Right ventricle myocardium superior (tissue), 1 donor: ENCODE results near the gene NCAPD3. TPM values are rescaled to one million over a fixed set of nuclear protein-coding genes. Genes with fewer than 3 reads are reported as not detected.
"Not testable (repeated sequence)": the region's sequence is repeated elsewhere in the genome, so short reads cannot be mapped to it uniquely, and the experiment has no call there.

Source experiments
- ATAC-seq: fragments of 200-7000 bp; cut with Tn5 transposase; one replicate; pipeline ENCODE4 v1.9.1; 2020; ENCODE audit warnings: mild to moderate bottlenecking; ENCODE audit not compliant: poor library complexity
- DNase-seq: peaks from one replicate; pipeline ENCODE4 v3.0.0-alpha.2; 2020
- intact Hi-C: fragments of 100-400 bp; cut with DNase I; formaldehyde crosslinking; loops from one replicate; pipeline ENCODE4 v1.11.2; 2022
- total RNA-seq: library from RNA; stranded (reverse); fragmentation: NEBNext Ultra II Directional; extraction: Animal tissue kit (Norgen Biotek cat#: 25700); gene quantifications from one replicate; pipeline ENCODE4 v1.2.1, GENCODE V29; 2021
- donor health status: DM: no; HTN: yes; CAD: no; lungs with severe emphysema.

NCAPD3 gene
- total RNA-seq, 1 donor from 2014 or later: 11.1 TPM

DNA sequence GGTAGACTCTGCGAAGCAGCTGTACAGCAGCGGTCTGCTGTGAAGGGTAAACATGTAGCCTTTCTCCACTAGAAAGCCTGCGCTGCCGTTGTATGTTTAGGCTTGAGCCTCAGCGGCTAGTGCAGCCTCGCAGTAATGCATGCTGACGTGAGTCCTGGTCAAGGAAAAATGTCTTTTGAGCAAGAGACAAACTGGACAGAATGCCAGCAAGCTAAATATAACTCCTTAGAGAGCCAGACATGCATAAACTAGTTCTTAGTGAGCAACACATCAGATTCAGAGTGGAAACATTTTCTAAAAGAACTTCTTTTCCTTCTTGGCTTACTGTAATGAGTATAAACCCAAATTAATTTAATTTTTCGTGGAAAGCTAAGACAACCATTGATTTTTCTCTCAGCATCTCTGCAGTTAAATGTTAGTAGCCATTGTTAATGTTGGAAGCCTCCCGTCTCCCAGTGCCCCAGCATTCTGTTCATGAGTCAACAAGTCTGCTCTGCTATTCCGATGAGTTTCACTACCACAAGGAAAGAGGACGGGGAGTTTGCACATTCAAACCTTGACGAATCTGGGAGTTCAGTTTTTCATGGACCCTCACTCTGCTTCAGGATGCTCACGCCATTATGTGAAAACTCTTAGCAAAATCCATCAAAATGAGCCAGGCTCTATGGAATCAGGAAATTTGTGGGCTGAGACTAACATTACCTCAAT is 103.5 kb downstream of the NCAPD3 start:
- peak; percentile 81 for ATAC-seq
- intact Hi-C loops: no loop called here
- DNase-seq: peak; percentile 63

DNA sequence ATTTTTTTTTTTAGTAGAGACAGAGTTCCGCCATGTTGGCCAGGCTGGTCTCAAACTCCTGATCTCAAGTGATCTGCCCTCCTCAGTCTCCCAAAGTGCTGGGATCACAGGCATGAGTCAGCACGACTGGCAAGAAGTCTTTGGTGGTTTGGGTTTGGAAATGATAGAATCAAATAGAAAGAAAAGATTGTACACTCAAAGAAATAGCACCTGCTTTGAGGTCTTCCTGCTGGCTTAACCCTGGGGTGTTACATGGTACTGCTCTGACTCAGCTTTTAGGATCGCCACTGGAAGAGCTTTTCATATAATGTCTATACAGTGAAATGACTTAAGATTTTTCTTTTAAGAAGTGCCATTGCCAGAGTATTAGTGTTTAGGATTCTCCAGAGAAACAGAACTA is 104.7 kb downstream of the NCAPD3 start:
- intact Hi-C loops: no loop called here
- ATAC-seq (no peak), DNase-seq (no peak)

DNA sequence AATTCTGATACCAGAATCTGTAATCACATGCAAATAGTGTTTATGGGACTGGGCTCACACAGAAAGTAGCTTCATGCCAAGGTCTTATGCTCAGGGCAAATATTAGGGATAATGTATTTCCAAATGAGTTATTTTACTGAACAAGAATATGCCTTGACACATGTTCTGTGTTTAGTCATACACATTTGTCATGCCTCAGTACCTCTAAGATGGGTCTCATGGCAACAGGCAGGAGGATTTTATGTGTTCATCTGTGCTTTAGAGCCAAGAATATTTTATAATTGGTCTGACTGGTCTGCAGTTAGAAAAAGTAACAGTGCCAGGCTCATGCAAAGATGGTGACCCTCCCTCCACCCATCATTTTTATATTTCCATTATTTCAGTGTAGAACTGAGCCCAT is 105.8 kb downstream of the NCAPD3 start:
- intact Hi-C loops: no loop called here
- no peak for DNase-seq
- ATAC-seq: no peak

DNA sequence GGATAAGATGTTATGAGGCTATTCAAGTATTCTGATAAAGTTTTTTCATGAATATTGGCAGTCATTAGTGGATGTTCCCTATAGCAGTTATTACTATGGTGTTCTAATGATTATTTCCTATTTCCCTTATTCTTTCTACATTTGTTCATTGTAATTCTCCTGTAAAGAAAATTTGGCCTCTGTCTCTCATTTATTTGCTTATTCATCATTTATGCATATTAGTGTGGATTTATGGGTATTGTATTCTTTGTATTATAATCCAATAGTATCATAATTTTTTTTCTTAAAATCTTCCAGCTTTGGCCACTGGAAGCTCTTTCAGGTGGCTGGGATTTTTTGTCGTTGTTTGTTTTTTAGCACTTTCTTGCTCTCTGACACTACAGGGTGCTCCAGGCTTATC is 107.6 kb downstream of the NCAPD3 start:
- DNase-seq (no peak), ATAC-seq (no peak)
- intact Hi-C loops: no loop called here

DNA sequence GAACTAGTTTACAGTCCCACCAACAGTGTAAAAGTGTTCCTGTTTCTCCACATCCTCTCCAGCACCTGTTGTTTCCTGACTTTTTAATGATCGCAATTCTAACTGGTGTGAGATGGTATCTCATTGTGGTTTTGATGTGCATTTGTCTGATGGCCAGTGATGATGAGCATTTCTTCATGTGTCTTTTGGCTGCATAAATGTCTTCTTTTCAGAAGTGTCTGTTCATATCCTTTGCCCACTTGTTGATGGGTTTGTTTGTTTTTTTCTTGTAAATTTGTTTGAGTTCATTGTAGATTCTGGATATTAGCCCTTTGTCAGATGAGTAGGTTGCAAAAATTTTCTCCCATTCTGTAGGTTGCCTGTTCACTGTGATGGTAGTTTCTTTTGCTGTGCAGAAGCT is 110.0 kb downstream of the NCAPD3 start:
- intact Hi-C loops, DNase-seq, ATAC-seq: not testable (repeated sequence)

DNA sequence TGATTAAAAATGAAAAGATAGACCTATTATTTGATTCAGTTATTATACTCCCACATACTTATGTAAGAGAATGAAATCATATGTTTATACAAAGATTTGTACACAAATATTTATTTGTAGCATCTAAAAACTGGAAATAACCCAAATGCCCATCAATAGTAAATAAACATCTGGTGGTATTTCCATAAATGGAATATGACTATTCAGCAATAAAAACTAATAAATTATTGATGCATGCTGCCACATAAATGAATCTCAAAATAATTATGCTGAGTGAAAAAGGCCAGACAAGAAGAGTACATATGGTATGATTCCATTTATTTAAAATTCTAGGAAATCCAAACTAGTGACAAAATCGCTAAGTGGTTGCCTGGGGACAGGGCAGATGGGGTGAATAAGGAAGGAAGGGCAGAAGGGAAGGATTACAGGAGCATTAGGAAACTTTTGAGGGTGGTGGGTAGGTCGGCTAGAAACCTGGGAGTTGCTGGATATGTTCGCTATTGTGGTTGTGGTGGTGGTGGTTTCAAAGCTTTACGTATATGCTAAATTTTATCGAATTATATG is 113.4 kb downstream of the NCAPD3 start:
- intact Hi-C loops: no loop called here
- ATAC-seq (no peak), DNase-seq (no peak)

Other genes starting within 250 kb of the NCAPD3 start
- gene JAM3, start 154.9 kb downstream of the NCAPD3 start, total RNA-seq: 23.1 TPM
- gene VPS26B, start 704 bp upstream of the NCAPD3 start, total RNA-seq: 38.8 TPM
- 35.4 TPM for gene THYN1, start 29.4 kb upstream of the NCAPD3 start, total RNA-seq
- gene ACAD8, start 29.6 kb upstream of the NCAPD3 start, total RNA-seq: 37.6 TPM
- not detected for gene GLB1L3, start 52.4 kb upstream of the NCAPD3 start, total RNA-seq
- gene GLB1L2, start 108.0 kb upstream of the NCAPD3 start, total RNA-seq: 0.30 TPM
- gene B3GAT1, start 188.3 kb upstream of the NCAPD3 start, total RNA-seq: 0.11 TPM